GM06990 (cell line): ENCODE data around the gene PTPN14.

ENCODE experiments used
- DNase-seq: peaks from one replicate; pipeline ENCODE4 v3.0.0-alpha.2; 2011; ENCODE audit not compliant: insufficient read length; ENCODE audit errors: extremely low read depth
- H3K27me3 ChIP-seq: replicated peaks from 2 replicates; pipeline ENCODE4 v1.6.0; 2011; ENCODE audit warnings: low read length; ENCODE audit not compliant: control insufficient read depth, insufficient read depth
- H3K36me3 ChIP-seq: 2 replicates; pipeline ENCODE4 v1.5.1; 2011; ENCODE audit warnings: low read length; ENCODE audit not compliant: control insufficient read depth, insufficient read depth
- H3K4me3 ChIP-seq: replicated peaks from 2 replicates; pipeline ENCODE4 v1.5.1; 2011; ENCODE audit warnings: low read depth, mild to moderate bottlenecking, control low read depth, low read length
- CTCF ChIP-seq: IDR thresholded peaks from 2 replicates; pipeline ENCODE4 v1.5.1; 2011; ENCODE audit warnings: low read length, control low read depth, mild to moderate bottlenecking, inconsistent platforms; ENCODE audit not compliant: insufficient read depth, poor library complexity, severe bottlenecking

The PTPN14 gene

GRCh38 chr1:214310010-214310409, 241.4 kb downstream of the PTPN14 start:
- no peak for TF ChIP-seq CTCF
- H3K4me3 ChIP-seq = no peak overlapping the region
- H3K36me3 ChIP-seq = no peaks in the 10 kb centered on the region
- H3K27me3 ChIP-seq = no peaks in the 10 kb centered on the region
- no peak for DNase-seq

- no peak for TF ChIP-seq CTCF
- DNase-seq = no peak
- no peak overlapping the region for H3K4me3 ChIP-seq
- H3K36me3 ChIP-seq = no peaks in the 10 kb centered on the region
- no peaks in the 10 kb centered on the region for H3K27me3 ChIP-seq
Measured at GRCh38 chr1:214306269-214306668, 245.1 kb downstream of the PTPN14 start.

- TF ChIP-seq CTCF = no peak
- no peak for DNase-seq
- no peaks in the 10 kb centered on the region for H3K27me3 ChIP-seq
- no peak overlapping the region for H3K4me3 ChIP-seq
- no peaks in the 10 kb centered on the region for H3K36me3 ChIP-seq
Measured at GRCh38 chr1:214305164-214305751, 246.1 kb downstream of the PTPN14 start.

GRCh38 chr1:214303141-214303930, 248.1 kb downstream of the PTPN14 start:
- Histone ChIP-seq H3K27me3 (no peaks in the 10 kb centered on the region), H3K36me3 (no peaks in the 10 kb centered on the region), H3K4me3 (no peak overlapping the region)
- no peak for DNase-seq
- no peak for TF ChIP-seq CTCF

- Histone ChIP-seq H3K36me3 (no peaks in the 10 kb centered on the region), H3K27me3 (no peaks in the 10 kb centered on the region), H3K4me3 (no peak overlapping the region)
- DNase-seq = no peak
- no peak for TF ChIP-seq CTCF
Measured at GRCh38 chr1:214301526-214301925, 249.9 kb downstream of the PTPN14 start.
